HepG2 (cell line): ENCODE measurements around the gene MRGPRF.

Source experiments
- ZHX2 ChIP-seq, 2 experiments: sonication (generic) in 1 of 2; formaldehyde crosslinking in 1 of 2; IDR thresholded peaks; 2 replicates each; pipeline versions ENCODE4 v1.6.1 to v1.9.0; 2014 to 2022; ENCODE audit warnings: antibody characterized with exemption in 1 of 2, borderline replicate concordance in 1 of 2, inconsistent platforms in 1 of 2, low read depth in 1 of 2, missing genetic modification reagents in 1 of 2
- ZNF367 ChIP-seq: sonication (generic); formaldehyde crosslinking; IDR thresholded peaks from 2 replicates; pipeline ENCODE4 v1.4.0; 2020; ENCODE audit warnings: missing genetic modification reagents, borderline replicate concordance
- ZNF441 ChIP-seq: sonication (generic); formaldehyde crosslinking; IDR thresholded peaks from 2 replicates; pipeline ENCODE4 v1.7.0; 2021; ENCODE audit warnings: missing genetic modification reagents, borderline replicate concordance

DNA sequence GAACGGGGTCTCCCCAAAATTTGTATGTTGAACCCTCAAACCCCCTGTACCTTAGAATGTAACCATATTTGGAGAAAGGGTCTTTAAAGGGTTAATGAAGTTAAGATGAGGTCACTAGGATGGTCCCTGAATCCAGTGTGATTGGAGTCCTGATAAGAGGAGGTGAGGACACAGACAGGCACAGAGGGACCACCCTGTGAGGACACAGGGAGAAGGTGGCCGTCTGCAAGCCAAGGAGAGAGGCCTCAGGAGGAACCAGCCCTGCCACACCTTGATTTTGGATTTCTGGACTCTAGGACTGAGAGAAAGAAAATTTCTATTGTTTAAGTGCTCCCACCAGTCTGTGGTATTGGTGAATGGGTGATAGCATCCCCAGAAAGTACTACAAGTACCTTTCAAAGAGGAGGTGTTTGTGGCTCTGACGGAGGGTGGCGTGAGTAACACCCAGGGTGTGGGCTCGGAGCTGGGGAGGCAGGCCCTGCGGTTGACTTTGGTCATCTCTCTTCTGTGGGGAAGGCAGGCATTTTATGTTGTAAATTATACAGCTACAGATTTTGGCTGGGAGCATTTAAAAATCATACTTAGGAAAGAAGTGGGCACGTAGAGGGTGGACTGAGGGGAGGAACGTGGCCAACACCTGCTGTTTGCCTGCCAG lies 13.8 kb downstream of the MRGPRF start:
- TF ChIP-seq ZHX2 (IDR thresholded peaks at IDR 0.05; ENCODE audit: low read depth) (no peak), ZHX2 (CRISPR knock-in tag; IDR thresholded peaks at IDR 0.05; ENCODE audit: borderline replicate concordance) (no peak), ZNF367 (no peak), ZNF441 (CRISPR knock-in tag) (no peak)
